ENCODE results near the gene BAZ2B.

BAZ2B gene

GRCh38 chr2:159615367-159616285, 722 bp downstream of the BAZ2B start:
- DNase-seq = peak; percentile 40 to 41

DNA sequence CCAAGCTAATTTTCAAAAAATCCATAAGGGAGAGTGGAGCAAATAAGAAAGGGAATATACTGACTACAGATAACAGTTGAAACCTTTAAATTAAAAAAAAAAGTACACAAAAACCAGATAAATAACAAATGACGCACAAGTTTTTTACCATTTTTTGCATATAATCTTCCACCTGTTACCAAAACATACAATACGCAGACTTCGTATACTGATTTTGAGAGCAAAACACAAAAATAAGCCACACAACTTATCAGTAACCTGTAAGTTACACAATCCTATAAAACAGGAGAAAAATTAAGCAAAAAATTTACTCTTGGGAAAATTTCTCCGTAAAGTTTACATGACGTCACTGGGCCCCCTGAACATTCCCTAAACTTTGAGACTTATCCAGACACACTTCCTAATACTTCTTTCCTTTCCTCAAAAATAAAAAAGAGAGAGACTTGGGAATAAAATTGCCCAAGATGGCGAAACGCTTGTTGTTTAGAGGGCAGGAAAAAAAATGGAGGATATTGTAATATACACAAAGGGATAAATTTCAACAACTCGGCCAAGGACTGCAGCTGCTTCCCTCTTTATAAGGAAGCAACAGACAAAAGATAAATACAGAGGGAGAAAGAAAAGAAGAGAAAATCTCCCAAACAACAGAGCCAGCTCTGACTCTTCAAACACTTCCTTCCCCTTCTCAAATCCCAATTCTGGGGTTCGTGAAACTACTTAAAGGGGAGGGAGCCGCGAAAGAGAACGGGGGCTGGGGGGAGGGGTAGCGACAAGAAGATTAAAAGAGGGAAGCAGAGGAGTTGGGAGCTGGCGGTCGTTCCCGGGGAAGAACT, 1.6 kb downstream of the BAZ2B start:
- DNase-seq = no peak

DNA sequence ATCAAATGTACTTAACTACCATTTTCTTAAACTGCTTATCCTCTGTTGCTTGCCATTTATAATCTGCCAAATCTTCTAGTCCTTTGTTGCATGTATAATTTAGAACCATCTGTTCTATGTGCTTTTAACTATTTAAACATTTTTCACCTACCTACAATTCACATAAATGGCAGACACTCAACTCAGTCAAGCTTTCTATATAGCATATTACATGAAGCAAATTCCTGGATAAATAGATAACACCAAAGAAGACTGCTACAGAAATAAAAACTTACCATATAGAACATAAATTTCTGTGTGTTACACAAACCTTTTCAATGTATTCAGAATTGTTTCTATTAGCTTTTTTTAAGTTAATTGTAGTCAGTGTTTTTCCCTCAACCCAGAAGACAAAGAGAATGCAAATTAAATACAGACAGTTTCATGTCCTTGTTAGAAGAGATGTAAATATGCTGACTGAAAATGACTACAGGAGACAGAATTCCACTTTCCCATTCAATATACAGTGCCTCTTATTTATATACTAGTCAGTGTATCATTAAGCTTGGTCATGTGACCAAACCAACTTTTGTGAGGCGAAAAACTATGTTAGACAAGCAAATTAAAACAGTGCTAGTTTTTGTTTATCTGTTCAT, 2.6 kb downstream of the BAZ2B start:
- no peak for DNase-seq

DNA sequence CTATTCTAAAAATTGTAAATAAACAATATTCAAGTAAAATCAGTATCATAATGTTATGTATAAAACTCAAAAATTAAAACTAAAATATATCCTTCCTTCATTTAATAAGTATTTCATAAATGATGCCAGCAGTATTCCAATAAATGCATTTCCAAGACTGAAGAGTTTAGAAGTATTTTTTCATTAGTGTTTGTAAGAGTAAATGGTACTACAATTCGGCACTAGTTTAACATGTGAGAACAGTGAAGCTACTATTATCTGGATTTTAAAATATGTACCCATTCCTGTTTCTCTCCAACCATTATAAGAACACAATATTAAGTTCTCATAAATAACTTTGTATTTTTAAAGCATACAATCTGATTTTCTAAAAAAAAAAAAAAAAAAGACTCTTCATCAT, 3.3 kb downstream of the BAZ2B start:
- DNase-seq = no peak

DNA sequence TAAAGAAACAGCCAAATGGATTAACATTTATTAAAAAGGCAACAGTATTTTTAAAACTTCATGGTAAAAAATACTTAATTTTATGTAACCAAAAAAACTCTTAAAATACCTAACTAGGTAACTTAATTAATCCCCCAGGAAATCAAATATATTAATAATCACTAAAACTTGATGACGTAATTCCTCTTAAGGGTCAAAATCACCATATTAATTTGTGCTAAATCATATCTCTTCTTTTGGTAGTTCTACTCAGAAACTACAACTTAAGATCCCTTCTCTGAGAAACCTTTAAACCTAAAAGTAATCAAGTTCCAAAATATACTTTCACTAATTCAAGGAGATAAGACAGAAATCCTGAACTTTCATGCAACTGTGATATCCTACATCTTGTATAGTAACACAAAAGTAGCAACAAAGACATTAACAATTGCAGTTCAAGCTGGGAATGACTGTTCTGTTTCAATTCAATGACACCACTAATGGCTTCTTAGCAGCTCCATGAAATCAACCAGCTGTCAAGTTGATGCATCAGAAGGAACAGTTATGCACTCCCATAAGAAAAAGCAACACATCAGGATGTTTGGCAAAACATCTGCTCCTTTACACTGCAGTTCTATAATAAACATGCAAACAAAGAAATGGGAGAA, 4.0 kb downstream of the BAZ2B start:
- DNase-seq = no peak

- DNase-seq = no peak
These were observed 6.4 kb downstream of the BAZ2B start for GRCh38 chr2:159609811-159610549.

GRCh38 chr2:159608723-159609308, 7.5 kb downstream of the BAZ2B start:
- no peak for DNase-seq

- no peak for DNase-seq
These were observed 8.2 kb downstream of the BAZ2B start for GRCh38 chr2:159608108-159608507.

DNA sequence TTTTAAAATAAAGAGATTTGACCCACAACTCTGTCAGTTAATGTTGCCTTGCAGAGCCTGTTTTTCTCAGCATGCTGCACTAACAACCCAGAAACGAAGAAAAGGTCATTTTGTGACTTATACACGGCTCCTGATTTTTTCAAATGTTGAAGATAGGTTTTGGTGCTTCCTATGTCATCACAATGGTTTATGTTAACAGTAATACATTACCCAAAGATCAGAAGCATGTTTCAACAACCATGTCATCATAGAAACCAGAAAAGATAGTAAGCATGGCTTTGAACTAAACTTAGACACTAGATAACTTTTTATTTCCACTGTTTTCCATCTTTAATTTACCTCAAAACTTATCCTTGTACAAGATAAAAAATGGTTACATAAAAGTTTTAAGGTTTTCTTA, 10.1 kb downstream of the BAZ2B start:
- DNase-seq = no peak

DNA sequence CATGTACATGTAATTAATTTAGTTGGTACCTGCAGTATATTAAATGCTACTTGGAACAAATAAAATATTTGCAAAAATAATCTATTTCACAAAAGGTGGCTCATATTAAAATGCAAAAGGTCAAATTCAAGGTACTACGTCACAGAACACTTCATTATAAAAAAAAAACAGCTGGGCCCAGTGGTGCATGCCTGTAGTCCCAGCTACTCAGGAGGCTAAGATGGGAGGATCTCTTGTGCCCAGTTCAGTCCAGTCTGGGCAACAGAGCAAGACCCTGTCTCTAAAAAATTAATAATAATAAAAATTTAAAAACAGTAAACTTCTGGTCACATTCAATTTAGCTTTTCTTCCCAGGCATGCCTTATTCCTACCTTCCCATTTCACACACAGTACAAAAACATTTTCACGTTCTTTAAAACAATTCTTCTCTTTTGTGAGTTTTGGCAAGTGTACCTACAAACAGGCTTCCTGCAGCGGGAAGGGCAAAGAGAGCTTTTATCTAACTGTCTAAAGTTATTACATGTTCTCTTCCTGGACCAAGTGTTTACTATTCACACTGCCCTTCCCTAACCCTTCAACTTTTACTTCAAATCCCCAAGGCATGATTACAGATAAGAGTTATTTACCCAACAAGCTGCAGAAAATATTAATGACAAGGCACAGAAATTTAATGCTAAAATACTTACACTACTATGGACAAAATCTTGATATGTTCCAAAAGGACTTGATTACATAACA, 10.7 kb downstream of the BAZ2B start:
- no peak for DNase-seq

GRCh38 chr2:159604159-159604558, 12.2 kb downstream of the BAZ2B start:
- no peak for DNase-seq

DNA sequence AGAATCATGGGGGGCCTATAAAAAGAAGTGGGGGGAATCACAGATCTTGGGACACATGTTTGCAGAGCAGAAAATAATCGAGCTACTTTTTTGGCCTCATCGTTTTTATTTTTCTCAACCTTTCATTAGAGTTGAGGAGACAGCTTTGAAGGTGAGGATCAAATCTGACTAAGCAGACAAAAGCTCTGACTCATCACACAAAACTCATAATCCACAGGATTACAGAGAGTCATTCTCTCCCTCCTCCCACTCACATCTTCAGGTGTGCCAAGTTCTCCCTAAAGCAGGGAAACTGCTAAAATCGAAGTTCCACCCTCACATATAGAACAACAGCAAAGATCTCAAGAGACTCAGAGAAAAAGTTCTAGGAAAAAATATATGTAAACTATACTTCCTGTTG, 15.6 kb downstream of the BAZ2B start:
- no peak for DNase-seq

DNA sequence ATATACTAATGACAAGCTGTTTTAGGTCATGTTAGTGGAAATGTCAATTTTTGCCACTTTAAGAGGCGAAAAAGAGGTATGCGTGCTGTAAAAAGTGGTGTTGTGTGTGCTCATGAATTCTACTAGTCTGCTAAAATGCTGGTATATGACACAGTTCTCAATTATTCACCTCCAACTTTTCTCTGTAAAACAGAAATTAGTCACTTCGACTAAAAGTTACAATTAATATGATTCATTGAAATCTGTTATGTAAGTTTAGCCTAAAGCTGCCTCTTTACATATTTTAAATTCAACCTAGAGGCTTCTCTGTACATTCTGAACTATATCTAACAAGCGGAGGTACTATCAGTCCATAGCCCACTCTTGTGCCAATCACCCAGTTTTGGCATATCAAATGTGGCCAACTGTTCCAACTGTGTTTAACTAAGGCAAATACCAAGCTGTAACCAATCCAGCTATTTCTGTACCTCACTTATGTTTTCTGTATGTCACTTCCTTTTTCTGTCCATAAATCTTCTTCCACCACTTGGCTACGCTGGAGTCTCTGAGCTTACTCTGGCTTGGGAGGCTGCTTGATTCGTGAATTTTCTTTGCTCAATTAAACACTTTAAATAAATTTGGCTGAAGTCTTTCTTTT, 20.8 kb downstream of the BAZ2B start:
- DNase-seq = no peak

- DNase-seq = no peak
These were observed 23.9 kb downstream of the BAZ2B start for GRCh38 chr2:159592441-159592840.

DNA sequence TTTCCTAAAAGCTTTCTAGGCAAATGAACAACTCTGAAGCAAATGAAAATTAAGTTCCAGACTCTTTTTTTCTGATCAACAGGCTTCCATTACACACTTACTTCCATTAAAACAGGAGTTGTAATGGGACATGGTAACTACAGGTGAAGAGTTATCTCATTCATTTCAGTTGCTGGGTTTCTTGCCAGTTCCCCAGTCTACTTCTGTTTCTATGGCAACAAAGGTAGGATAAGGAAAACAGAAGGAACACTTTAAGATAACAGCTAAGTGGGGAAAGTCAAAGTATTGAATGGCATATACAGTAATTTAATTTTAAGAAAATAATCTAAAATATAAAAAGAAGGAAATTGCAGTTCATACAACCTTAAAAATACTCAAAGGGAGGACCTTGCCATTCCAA, 25.1 kb downstream of the BAZ2B start:
- DNase-seq = no peak

DNA sequence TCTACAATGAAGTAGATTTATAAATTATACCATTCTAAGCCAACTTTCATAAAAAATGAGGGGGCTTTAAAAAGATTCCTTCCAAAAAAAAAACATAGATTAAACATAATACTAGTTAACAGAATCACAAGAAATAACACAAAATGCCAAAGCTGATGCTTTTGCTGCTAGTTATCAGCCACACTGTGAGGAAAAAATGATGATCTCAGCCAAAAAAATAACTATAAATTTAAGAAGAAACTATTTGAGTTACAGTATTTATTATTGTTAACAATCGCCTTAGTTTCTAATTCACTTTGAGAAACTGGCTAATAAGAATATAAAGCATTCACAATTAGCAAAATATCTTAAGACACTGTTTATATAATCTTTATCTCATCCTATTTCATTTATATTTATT, 27.1 kb downstream of the BAZ2B start:
- DNase-seq = no peak

GRCh38 chr2:159586034-159586433, 30.3 kb downstream of the BAZ2B start:
- DNase-seq = no peak

DNA sequence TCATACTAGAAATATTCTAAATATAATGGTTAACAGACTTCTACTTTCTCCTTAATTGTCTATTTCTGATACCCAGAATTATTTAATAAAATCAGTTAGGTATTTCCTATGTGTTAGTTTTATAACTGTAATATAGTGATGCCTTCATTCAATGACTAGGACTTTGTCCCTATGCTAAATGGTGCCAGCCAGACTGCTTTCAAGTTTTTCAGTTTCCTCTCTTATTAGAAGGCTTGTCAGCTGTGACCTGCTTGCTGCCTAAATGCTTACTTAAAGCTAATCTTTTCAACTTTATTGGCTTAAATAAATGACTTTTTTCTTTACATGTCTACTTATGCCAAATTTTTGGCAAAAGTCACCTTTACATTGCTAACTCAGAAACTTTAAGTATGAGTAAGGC, 30.7 kb downstream of the BAZ2B start:
- DNase-seq = no peak

DNA sequence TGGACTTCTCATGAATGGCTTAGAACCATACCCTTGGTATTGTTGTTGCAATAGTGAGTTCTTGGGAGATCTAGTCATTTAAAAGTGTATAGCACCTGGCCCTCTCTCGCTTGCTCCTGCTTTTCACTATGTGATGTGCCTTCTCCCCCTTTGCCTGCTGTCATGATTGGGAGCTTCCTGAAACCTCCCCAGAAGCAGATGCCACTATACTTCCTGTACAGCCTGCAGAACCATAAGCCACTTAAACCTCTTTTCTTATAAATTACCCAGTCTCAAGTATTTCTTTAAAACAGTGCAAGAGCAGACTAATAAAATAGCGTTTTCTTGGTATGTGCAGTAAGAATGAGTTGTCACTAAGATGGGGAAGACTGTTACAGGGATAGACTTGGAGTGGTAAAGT, 31.6 kb downstream of the BAZ2B start:
- DNase-seq = no peak

DNA sequence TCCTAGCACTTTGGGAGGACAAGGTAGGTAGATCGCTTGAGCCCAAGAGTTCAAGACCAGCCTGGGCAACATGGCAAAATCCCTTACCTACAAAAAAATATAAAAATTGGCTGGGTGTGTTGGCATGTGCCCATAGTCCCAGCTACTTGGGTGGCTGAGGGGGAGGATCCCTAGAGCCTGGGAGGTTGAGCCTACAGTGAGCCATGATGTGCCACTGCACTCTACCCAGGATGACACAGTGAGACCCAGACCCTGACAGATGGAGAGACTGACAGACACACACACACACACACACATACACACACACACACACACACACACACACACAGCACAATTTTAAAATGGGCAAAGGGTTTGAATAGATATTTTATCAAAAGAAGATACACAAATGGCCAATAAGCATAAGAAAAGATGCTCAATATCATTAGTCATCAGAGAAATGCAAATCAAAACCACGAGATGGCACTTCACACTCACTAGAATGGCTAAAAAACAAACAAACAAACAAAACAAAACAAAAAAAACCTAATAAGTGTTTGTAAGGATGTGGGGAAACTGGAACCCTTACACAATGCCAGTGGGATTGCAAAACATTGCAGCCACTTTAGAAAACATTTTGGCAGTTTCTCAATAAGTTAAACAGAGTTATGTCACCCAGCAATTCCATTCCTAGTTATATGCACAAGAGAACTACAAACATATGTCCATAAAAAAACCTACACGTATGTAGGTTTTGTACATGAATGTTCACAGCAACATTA, 42.3 kb downstream of the BAZ2B start:
- no peak for DNase-seq

Measured in activated CD4-positive, alpha-beta T cell treated with anti-CD3 and anti-CD28 coated beads for 4 hours (primary cell).